ENCODE results near the gene DLEU7.

GRCh38 chr13:50884265-50884664, 40.8 kb upstream of the DLEU7 start:
- TF ChIP-seq CTCF (IDR thresholded peaks at IDR 0.05) (no peak), POLR2A (IDR thresholded peaks at IDR 0.05) (no peak)

Measured in testis (tissue), 2 donors.